Measurements from ENCODE around the gene RBM33. TPM values are rescaled to one million over a fixed set of nuclear protein-coding genes. Genes with fewer than 3 reads are reported as not detected.

The RBM33 gene
- total and polyA plus RNA-seq, 9 of the 15 experiments (the other 6 are each of a cell fraction or from before 2014, with no cell fraction given): 4.4 to 80.7 (median 27.3) TPM

GRCh38 chr7:155762655-155763054, 118.2 kb downstream of the RBM33 start:
- no peak overlapping the region for H3K9ac ChIP-seq (ENCODE audit: insufficient read depth in 1 of 2, low read depth in 2 of 2, low read length in 2 of 2)
- H4K20me1 ChIP-seq (replicated peaks; ENCODE audit: control insufficient read depth, insufficient read depth, low read length): peaks cover 11% of the 10 kb centered on the region
- no peaks in the 10 kb centered on the region for H3K9me1 ChIP-seq (ENCODE audit: control insufficient read depth, insufficient read depth, low read length)
- ATAC-seq: no peak
- H3K9me3 ChIP-seq (replicated peaks; ENCODE audit: control insufficient read depth, insufficient read depth, low read depth, low read length): no peaks in the 10 kb centered on the region
- no peaks in the 10 kb centered on the region for H3K27me3 ChIP-seq (ENCODE audit: control insufficient read depth in 2 of 2, insufficient read depth in 2 of 2, low read length in 2 of 2)
- H2AFZ ChIP-seq (ENCODE audit: low read depth, low read length): no peak overlapping the region
- 91% methylated on average over 10 of the region's 10 CpGs for WGBS (ENCODE audit: insufficient coverage, low coverage, missing lambda C conversion rate)
- H3K27ac ChIP-seq (ENCODE audit: extremely low read depth, low read depth, low read length): no peak overlapping the region
- no peak overlapping the region for H3K4me2 ChIP-seq (ENCODE audit: insufficient read depth, low read length)
- H3K79me2 ChIP-seq (ENCODE audit: control insufficient read depth, insufficient read depth, low read length): peaks cover 41% of the 10 kb centered on the region
- no peaks in the 10 kb centered on the region for H3K4me1 ChIP-seq (replicated peaks in 1 of 2; ENCODE audit: control insufficient read depth in 2 of 2, insufficient read depth in 2 of 2, low read length in 2 of 2)
- no TSS peak for BruUV-seq (replicated peaks)
- peaks cover 87% of the 10 kb centered on the region for H3K36me3 ChIP-seq (ENCODE audit: control insufficient read depth, insufficient read depth, low read length)
- DNase-seq (ENCODE audit: extremely low read depth in 1 of 4, low spot score in 3 of 4): no peak
- no peak for TF ChIP-seq NR2F6 (CRISPR knock-in tag; IDR thresholded peaks at IDR 0.05)
- no peak for TF ChIP-seq SNIP1 (IDR thresholded peaks at IDR 0.05; ENCODE audit: low read depth)
- TF ChIP-seq POLR2H (tag; IDR thresholded peaks at IDR 0.05; ENCODE audit: low read depth): no peak
- no peak for TF ChIP-seq STAT5A (IDR thresholded peaks at IDR 0.05; ENCODE audit: borderline replicate concordance, low read length)
- no peak for TF ChIP-seq FOSL1 (tag; conservative IDR thresholded peaks at IDR 0.05)
- TF ChIP-seq NR2C2 (CRISPR knock-in tag; IDR thresholded peaks at IDR 0.05): no peak
- TF ChIP-seq NR2C2 (tag; IDR thresholded peaks at IDR 0.05): no peak
- no peak for TF ChIP-seq ZNF347 (CRISPR knock-in tag; IDR thresholded peaks at IDR 0.05; ENCODE audit: low read depth)
- no peak for TF ChIP-seq ATF2 (CRISPR knock-in tag; IDR thresholded peaks at IDR 0.05)
- no peak for TF ChIP-seq XRCC3 (IDR thresholded peaks at IDR 0.05)
- no peak for TF ChIP-seq ZNF3 (CRISPR knock-in tag; IDR thresholded peaks at IDR 0.05)
- no peak for TF ChIP-seq ZBTB17 (CRISPR knock-in tag; IDR thresholded peaks at IDR 0.05)
- no peak for TF ChIP-seq CUX1 (CRISPR knock-in tag; IDR thresholded peaks at IDR 0.05)
- no peak for TF ChIP-seq CHD4 (IDR thresholded peaks at IDR 0.05; ENCODE audit: insufficient read depth, insufficient replicate concordance, low read depth, low read length, poor library complexity, severe bottlenecking)
- ChIA-PET CTCF (ENCODE audit: low intra/inter-chr PET ratio) (no interaction called here), POLR2A (interaction anchor here (0.7 kb wide), 1 partner anchor 8 kb away, joined by 3 read pairs; no protein-coding TSS in a partner anchor)
- in situ Hi-C loops (cut with MboI): loop anchor here (25.0 kb wide), 1 partner anchor 375 kb away; no protein-coding TSS in a partner anchor
- no peak for FAIRE-seq
- intact Hi-C loops (cut with micrococcal nuclease): no loop called here
- no peak overlapping the region for H3K4me3 ChIP-seq

Data from K562 (cell line).